Stimulated activated effector memory CD8-positive, alpha-beta T cell treated with anti-CD3 and anti-CD28 coated beads, Interleukin-12 subunit alpha, Interleukin-12 subunit beta, amount 100 ng/mL, for 72 hours (primary cell): ENCODE measurements around the gene HGFAC.

Experiments used
- ATAC-seq: fragments of 150-1000 bp; cut with Tn5 transposase; 2 replicates; pipeline ENCODE4 v1.10.0; 2021
- DNase-seq, 2 donors: peaks; one replicate each; pipeline ENCODE4 v3.0.0; 2021 to 2022; ENCODE audit warnings: low spot score in 2 of 2
- H3K27ac Mint-ChIP-seq: one replicate; pipeline ENCODE4 v1.8.0; 2022; ENCODE audit warnings: mild to moderate bottlenecking, mixed read lengths
- H3K36me3 Mint-ChIP-seq: one replicate; pipeline ENCODE4 v1.8.0; 2022; ENCODE audit warnings: mild to moderate bottlenecking, mixed read lengths
- H3K4me1 Mint-ChIP-seq: one replicate; pipeline ENCODE4 v1.8.0; 2022; ENCODE audit warnings: mixed read lengths
- H3K4me3 Mint-ChIP-seq: one replicate; pipeline ENCODE4 v1.8.0; 2022; ENCODE audit warnings: mild to moderate bottlenecking, mixed read lengths
- H3K9me3 Mint-ChIP-seq: one replicate; pipeline ENCODE4 v1.8.0; 2022; ENCODE audit warnings: mixed read lengths

HGFAC gene

DNA sequence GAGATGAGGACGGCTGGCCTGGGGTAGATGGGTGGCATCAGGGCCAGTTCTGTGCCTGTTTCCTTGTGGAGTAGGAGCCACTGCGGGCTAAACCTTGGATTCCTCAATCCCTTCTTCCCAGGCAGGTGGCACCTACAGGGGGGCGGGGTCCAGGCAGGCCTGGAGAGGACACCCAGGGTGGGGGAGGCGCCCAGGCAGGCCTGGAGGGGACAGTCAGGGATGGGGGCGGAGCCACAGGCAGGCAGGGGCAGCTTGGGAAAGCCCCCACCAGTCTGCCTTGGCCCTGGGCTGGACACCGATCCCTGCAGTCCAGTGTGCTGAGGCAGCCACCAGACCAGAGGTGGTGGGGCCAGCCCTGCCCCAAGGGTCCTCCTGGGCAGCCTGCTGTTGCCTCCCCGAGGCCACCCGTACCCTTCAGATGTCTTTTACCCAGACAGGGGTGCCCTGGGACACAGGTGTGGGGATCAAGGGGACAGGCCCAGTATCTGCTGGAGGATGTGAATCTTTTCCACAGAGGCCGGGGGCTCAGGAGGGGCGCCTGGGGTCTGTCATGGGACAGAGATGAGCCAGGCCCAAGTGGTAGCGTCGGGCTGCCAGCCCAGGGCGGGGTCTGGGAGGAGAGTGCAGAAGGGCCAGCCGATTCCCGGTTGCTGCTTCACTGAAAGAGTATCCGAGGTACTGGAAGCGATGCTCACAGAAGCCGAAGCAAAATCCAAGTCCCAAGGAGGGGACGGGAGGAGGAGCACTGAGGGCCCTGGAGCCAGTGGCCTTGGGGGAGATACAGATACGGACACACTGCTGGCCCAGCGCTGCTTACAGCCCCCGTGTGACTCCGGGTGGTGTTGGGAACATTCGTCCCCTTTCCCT lies 56.0 kb downstream of the HGFAC start:
- Mint-ChIP-seq H3K36me3 (no peaks in the 10 kb centered on the region), H3K9me3 (no peaks in the 10 kb centered on the region), H3K27ac (no peak overlapping the region), H3K4me1 (no peaks in the 10 kb centered on the region), H3K4me3 (no peak overlapping the region)
- ATAC-seq (no peak), DNase-seq (no peak)

- DNase-seq, result no peak
- no peak overlapping the region for H3K27ac Mint-ChIP-seq
- ATAC-seq, result no peak
- H3K4me1 Mint-ChIP-seq, result peaks cover 5% of the 10 kb centered on the region
- H3K36me3 Mint-ChIP-seq, result peaks cover 1% of the 10 kb centered on the region
- no peak overlapping the region for H3K4me3 Mint-ChIP-seq
- no peaks in the 10 kb centered on the region for H3K9me3 Mint-ChIP-seq
Measured at GRCh38 chr4:3498407-3498806, 56.6 kb downstream of the HGFAC start.
